GM12891 (cell line): ENCODE measurements around the gene CDH4.

ENCODE experiments used
- DNase-seq: peaks from one replicate; pipeline ENCODE4 v3.0.0; 2011; ENCODE audit warnings: low spot score; ENCODE audit not compliant: insufficient read length
- FAIRE-seq: peaks from 2 replicates; lab custom pipeline; 2011; peaks lifted over from hg19 to GRCh38; lab: Jason Lieb, UNC
- PAX5 ChIP-seq: IDR thresholded peaks from 2 replicates; pipeline ENCODE4 v1.6.1; 2011; ENCODE audit warnings: low read length, moderate library complexity, mild to moderate bottlenecking; ENCODE audit not compliant: insufficient read depth, severe bottlenecking
- POLR2A ChIP-seq: IDR thresholded peaks from 2 replicates; pipeline ENCODE4 v1.6.1; 2011; ENCODE audit warnings: low read depth, low read length, control low read depth
- POLR2AphosphoS5 ChIP-seq: IDR thresholded peaks from 2 replicates; pipeline ENCODE4 v1.6.1; 2011; ENCODE audit warnings: low read depth, low read length, control low read depth
- POU2F2 ChIP-seq: IDR thresholded peaks from 2 replicates; pipeline ENCODE4 v1.6.1; 2011; ENCODE audit warnings: low read depth, mild to moderate bottlenecking, control low read depth, low read length, moderate library complexity
- SPI1 ChIP-seq: IDR thresholded peaks from 2 replicates; pipeline ENCODE4 v1.6.1; 2011; ENCODE audit warnings: low read depth, low read length, control low read depth
- TAF1 ChIP-seq: IDR thresholded peaks from 2 replicates; pipeline ENCODE4 v1.6.1; 2011; ENCODE audit warnings: low read depth, low read length, control low read depth

The CDH4 gene

DNA sequence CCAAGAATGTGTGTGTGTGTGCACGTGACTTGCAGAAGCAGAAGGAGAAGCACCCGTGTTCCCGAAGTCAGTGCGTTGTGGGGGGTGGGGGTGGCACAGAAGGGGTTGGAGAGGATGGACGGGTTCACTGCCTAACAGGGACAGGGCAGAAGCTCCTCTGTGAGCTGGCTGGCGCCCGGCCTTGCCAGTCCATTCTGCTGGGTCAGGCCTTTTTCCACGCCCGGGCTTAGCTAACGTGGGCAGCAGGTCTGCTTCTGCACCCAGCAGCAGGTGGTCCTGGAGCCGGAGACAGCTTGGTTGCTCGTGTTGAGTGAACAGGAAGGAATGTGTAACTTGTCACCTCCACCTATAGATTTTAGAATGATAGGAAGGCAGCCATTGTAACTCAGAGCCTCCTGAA is 374.4 kb downstream of the CDH4 start:
- no peak for DNase-seq
- TF ChIP-seq TAF1 (no peak), PAX5 (no peak), POU2F2 (no peak), POLR2A (no peak), POLR2AphosphoS5 (no peak), SPI1 (no peak)
- no peak for FAIRE-seq

DNA sequence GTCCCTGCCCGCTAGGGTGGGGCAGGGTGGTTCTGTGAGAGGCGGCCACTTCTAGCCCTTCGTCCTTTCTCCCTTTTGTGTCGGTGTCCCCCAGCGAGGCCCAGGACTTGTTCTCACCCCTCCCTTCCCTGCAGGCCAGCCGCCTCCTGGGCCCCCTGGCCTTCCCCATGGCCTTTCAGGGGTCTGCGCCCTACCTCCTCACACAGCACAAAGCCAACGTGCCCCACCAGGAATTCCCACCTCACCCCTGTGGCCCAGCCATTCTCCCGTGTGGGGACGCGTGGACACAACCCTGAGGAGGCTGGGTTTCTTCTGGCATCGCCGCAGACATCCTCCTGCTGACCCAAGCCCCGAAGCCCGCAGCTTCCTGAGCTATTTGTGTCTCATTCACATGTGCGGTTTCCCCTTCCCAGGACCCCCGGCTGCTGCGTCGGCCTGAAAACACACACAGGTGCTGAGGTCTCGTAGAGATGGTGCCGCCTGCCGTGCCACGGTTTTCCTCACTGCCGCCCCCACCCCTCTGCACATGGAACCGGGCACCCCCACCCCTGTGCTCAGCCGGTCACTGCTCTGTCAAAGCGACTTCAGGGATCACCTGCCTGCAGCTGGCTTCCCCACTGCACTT is 375.8 kb downstream of the CDH4 start:
- no peak for FAIRE-seq
- no peak for TF ChIP-seq TAF1
- no peak for TF ChIP-seq PAX5
- no peak for TF ChIP-seq POLR2AphosphoS5
- no peak for TF ChIP-seq POLR2A
- no peak for DNase-seq

DNA sequence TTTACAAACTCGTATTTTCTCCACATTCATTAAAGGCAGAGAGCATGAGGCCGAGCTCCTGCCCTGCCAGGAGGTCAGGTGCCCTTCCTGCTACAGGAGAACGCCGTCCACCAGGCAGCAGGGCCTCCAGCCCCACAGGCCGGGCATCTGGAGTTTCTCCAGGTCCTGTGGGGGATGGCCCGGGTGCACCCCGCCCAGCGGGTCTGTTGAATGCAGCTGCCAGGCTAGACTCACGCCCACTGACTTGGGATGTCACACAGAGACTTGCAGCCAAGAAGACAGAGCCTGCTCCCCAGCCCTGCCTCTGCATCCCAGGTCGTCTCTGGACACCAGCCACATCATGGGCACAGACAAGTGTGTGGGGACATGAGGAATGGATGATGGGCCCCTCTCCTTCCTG is 376.4 kb downstream of the CDH4 start:
- no peak for FAIRE-seq
- TF ChIP-seq POLR2A, result no peak
- no peak for TF ChIP-seq PAX5
- TF ChIP-seq SPI1, result no peak
- no peak for TF ChIP-seq POLR2AphosphoS5
- TF ChIP-seq TAF1, result no peak
- no peak for TF ChIP-seq POU2F2
- no peak for DNase-seq

DNA sequence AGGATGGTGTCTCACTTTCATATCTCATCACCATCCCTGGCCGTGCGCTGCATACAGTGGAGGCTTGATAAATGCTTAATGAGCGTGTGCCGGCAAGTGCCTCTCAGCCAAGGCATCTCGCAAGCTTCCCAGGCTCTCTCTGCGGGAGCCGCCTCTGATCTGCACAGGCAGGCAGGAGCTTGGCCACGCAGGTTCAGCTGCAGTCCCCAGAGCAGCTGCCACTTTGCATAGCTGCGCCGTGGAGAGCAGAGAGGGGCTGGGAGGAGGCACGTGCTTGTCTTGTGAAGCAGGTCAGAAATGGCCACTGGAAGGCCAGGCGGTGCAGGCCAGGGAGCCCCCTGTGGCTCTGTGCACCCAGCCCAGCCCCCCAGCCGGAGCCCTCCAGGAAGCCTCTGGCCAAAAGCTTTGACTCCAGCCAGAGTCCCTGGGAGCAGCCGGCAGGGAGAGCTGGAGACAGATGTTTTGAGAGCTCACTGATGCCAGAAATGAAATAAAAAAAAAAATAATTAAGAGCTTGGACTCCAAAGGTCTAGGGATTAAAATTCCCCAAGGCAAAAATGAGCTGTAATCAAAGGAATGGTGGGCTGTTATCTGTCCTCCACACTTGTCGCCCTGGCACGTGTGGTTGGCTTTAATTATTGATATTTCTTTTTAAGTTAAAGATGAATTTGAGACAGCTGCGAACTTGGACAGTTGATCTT is 377.0 kb downstream of the CDH4 start:
- no peak for FAIRE-seq
- no peak for DNase-seq
- TF ChIP-seq POLR2A (no peak), POLR2AphosphoS5 (no peak), SPI1 (no peak), TAF1 (no peak), PAX5 (no peak), POU2F2 (no peak)

DNA sequence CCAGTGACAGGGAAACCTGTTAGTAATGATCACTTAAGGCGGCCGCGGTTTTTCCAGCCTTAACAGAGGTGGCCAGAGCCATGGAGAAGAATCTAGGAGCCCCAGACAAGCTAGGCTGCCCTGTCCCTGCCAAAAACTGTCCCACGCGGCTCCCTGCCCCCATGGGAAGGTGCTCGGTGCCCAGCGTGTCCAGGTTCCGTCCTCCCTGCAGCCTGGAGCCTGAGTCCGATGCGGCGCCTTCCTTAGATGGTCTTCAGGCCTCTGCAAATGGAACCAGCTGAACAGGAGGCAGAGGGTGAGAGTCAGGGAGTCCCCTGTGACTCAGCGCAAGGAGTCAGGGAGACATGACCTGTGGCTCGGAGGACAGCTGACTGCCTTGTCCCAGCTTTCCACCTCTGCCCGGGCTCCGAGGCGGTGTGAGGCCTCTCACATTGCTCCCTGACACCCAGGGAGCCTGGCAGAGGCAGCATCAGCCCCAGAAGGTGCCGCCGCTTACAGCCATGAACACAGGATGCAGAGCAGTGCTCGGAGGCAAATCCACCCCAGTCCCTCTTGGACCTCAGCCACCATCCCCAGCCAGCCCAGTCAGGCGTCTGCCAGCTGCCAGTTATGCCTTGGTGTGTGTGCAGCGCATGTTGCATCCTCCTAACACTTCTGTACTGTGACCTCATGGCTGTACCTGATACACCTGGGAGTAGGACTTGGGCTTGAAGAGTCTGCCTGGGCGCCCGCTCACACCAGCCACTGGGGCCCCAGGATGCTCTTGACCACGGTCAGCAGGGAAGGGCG is 377.7 kb downstream of the CDH4 start:
- DNase-seq, result no peak
- FAIRE-seq, result no peak
- TF ChIP-seq POLR2AphosphoS5 (no peak), POU2F2 (no peak), SPI1 (no peak), POLR2A (no peak), PAX5 (no peak)

DNA sequence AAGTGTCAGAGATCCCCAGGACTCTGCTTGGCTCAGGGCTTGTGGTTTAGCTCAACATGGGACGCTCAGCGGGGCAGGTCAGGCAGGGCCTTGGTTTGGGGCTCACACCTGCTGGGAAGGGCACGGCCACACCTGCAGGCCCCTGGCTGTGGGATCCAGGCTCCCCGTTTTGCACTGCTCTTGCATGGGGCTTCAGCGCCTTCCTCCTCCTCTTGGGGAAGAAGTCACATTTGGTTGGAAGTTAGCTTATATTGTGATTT is 378.3 kb downstream of the CDH4 start:
- no peak for FAIRE-seq
- DNase-seq, result no peak
- no peak for TF ChIP-seq POLR2A
- no peak for TF ChIP-seq SPI1
- TF ChIP-seq POU2F2, result no peak

DNA sequence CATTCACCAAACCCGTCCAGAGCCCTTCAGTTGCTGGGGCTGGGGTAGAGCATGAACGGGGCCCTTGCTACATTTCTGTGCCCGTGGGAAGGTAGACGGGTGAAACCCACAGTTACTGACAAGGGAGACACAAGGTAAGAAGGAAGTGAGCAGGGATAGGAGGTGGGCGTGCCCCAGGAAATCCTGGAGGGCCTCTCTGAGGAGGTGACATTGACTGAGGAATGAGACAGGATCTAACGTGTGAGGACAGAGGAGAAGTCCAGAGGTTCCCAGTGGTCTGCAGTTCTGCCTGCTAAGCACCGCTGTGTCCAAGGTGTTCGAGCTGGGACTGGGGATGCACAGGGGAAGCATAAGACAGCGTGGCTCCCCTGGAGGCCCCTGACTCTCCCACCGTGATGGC is 378.8 kb downstream of the CDH4 start:
- FAIRE-seq (no peak), DNase-seq (no peak)
- TF ChIP-seq POLR2A, result no peak
- TF ChIP-seq POLR2AphosphoS5, result no peak
- TF ChIP-seq SPI1, result no peak
- TF ChIP-seq POU2F2, result no peak
- no peak for TF ChIP-seq TAF1
- TF ChIP-seq PAX5, result no peak

DNA sequence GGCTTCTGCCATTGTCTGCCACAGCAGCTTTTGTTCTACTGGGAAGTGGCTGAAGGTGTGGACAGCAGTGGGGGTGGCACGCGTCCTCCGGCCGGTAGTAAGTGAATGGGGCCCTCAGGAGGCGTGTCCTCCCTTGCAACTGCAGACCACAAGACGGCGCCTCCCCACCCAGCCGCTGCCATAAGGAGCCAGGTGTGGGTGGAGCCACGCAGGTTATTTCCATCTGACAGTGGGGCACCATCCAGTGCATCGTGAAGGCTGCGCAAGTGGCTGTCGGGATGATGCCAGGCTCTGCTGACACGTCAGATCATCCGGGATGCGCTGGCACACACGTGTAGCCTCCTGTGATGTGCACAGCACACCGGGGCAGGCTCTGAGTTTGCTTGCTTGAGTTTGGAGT is 379.7 kb downstream of the CDH4 start:
- DNase-seq (no peak), FAIRE-seq (no peak)
- TF ChIP-seq POU2F2 (no peak), PAX5 (no peak), POLR2AphosphoS5 (no peak), POLR2A (no peak), SPI1 (no peak), TAF1 (no peak)

DNA sequence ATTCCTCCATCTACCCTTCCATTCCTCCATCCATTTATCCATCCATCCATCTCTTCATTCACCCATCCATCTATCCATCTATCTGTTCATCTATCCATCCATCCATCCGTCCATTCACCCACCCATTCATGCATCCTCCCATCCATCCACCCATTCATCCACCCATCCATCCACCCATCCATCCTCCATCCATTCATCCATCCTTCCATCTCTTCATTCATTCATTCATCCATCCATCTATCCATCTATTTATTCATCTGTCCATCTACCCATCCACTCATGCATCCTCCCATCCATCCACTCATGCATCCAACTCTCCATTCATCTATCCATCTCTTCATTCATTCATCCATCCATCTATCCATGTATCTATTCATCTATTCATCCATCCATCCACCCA is 380.9 kb downstream of the CDH4 start:
- FAIRE-seq, result no peak
- no peak for DNase-seq
- no peak for TF ChIP-seq POLR2AphosphoS5
- TF ChIP-seq SPI1, result no peak
- TF ChIP-seq POU2F2, result no peak
- no peak for TF ChIP-seq TAF1
- no peak for TF ChIP-seq POLR2A
- no peak for TF ChIP-seq PAX5
